Heart left ventricle (tissue), 13 donors: ENCODE measurements around the gene ALKBH6.

Experiments
- POLR2A ChIP-seq, 2 donors: fragments of 450-650 bp; IDR thresholded peaks; one replicate each; pipeline ENCODE4 v1.6.1; 2017; ENCODE audit warnings: antibody characterized with exemption in 2 of 2, mild to moderate bottlenecking in 2 of 2, moderate library complexity in 2 of 2
- TF ChIP-seq, protein P1 (sequence below), 12 donors: fragments of 200-600 bp; sonication (generic) in 4 of 12; IDR thresholded peaks; one replicate each; pipeline versions ENCODE4 v1.5.0 to v1.8.0; 2018 to 2022; ENCODE audit warnings: antibody characterized with exemption in 12 of 12, mild to moderate bottlenecking in 5 of 12
- donor health status: ischemic (EF 13 %, LVEDD 7.1; RV severe dilation, severe dysfunction).
- donor health status: DM: no; HTN: yes; CAD: no.
- donor health status: DM: no; HTN: no; CAD: no.
- donor health status: ischemic (EF 25% LVEDD 6.9; RV normal size, moderate dysfunction).
- donor health status: ischemic (EF 25% LVEDD 5.7; RV mildly dilated, moderate dysfunction).
- donor health status: ischemic (EF 35%, LVEDD 5.7; RV mildly dilated, moderate dysfunction).
- donor health status: nonischemic (EF 11% LVEDD 7.7; RV severe dilation, severe dysfunction).
- donor health status: DM: yes; HTN: yes; CAD: no.
- donor health status: PGD.
- donor health status: ischemic (EF 29% LVEDD 5.4; RV normal size, mild dysfunction).
- donor health status: nonischemic (EF 23%, LVEDD 6.1; RV moderate dilation, normal function).

DNA sequence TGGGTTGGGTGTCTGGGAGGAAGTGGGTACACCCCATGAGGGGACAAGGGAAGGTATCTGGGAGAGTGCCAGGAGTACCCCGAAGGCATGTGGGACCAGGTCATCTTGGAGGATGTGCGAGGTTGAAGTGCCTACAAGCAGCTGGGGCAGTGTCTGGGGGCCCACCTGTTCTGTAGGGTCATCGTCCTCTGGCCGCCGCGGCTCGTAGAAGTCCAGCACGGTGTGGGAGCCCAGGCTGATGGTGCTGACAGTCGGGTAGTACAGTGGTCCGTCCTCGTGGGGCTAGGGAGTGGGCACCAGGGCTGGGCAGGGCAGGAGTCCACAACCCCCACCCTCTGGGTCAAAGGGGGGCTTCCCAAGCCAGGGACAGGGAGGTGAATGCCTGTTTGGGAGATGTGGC lies 3.6 kb downstream of the ALKBH6 start:
- TF ChIP-seq, protein P1, sequence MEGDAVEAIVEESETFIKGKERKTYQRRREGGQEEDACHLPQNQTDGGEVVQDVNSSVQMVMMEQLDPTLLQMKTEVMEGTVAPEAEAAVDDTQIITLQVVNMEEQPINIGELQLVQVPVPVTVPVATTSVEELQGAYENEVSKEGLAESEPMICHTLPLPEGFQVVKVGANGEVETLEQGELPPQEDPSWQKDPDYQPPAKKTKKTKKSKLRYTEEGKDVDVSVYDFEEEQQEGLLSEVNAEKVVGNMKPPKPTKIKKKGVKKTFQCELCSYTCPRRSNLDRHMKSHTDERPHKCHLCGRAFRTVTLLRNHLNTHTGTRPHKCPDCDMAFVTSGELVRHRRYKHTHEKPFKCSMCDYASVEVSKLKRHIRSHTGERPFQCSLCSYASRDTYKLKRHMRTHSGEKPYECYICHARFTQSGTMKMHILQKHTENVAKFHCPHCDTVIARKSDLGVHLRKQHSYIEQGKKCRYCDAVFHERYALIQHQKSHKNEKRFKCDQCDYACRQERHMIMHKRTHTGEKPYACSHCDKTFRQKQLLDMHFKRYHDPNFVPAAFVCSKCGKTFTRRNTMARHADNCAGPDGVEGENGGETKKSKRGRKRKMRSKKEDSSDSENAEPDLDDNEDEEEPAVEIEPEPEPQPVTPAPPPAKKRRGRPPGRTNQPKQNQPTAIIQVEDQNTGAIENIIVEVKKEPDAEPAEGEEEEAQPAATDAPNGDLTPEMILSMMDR (IDR thresholded peaks at IDR 0.05): no peak
- no peak for TF ChIP-seq POLR2A (IDR thresholded peaks at IDR 0.05)
